GM12873 (cell line): Measurements from ENCODE around the gene EDDM13.

ENCODE experiments used
- CTCF ChIP-seq: IDR thresholded peaks from 2 replicates; pipeline ENCODE4 v1.5.1; 2012; ENCODE audit warnings: low read depth, mild to moderate bottlenecking, moderate library complexity, low read length, control low read depth; ENCODE audit not compliant: insufficient read depth; ENCODE audit errors: missing control alignments

Gene EDDM13

GRCh38 chr19:56297010-56297409 lies 24.5 kb downstream of the EDDM13 start:
- no peak for TF ChIP-seq CTCF

GRCh38 chr19:56299688-56300087 lies 27.1 kb downstream of the EDDM13 start:
- no peak for TF ChIP-seq CTCF

GRCh38 chr19:56301155-56301554 lies 28.6 kb downstream of the EDDM13 start:
- TF ChIP-seq CTCF: peak; percentile 23

GRCh38 chr19:56301886-56302620 lies 29.5 kb downstream of the EDDM13 start:
- TF ChIP-seq CTCF: no peak

GRCh38 chr19:56304243-56304642 lies 31.7 kb downstream of the EDDM13 start:
- no peak for TF ChIP-seq CTCF

- no peak for TF ChIP-seq CTCF
Observed at GRCh38 chr19:56306016-56306415, 33.5 kb downstream of the EDDM13 start.

- no peak for TF ChIP-seq CTCF
Observed at GRCh38 chr19:56308792-56309191, 36.2 kb downstream of the EDDM13 start.
